Effector CD8-positive, alpha-beta T cell (primary cell): ENCODE data around the gene GRIN2D.
"Not testable (repeated sequence)": the region's sequence is repeated elsewhere in the genome, so short reads cannot be mapped to it uniquely, and the experiment has no call there.

Experiments
- DNase-seq: peaks from one replicate; lab custom pipeline; 2025; lab: John Stamatoyannopoulos, UW

Gene GRIN2D

DNA sequence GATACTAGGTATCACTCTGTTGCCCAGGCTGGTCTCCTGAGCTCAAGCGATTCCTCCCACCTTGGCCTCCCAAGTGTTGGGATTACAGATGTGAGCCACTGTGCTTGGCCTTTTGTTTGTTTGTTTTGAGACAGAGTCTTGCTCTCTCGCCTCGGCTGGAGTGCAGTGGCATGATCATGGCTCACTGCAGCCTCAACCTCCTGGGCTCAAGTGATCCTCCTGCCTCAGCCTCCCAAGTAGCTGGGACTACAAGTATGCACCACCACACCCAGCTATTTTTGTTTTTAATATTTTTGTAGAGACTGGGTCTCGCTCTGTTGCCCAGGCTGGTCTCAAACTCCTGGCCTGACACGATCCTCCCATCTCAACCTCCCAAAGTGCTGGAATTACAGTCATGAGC lies 21.7 kb upstream of the GRIN2D start:
- not testable (repeated sequence) for DNase-seq

DNA sequence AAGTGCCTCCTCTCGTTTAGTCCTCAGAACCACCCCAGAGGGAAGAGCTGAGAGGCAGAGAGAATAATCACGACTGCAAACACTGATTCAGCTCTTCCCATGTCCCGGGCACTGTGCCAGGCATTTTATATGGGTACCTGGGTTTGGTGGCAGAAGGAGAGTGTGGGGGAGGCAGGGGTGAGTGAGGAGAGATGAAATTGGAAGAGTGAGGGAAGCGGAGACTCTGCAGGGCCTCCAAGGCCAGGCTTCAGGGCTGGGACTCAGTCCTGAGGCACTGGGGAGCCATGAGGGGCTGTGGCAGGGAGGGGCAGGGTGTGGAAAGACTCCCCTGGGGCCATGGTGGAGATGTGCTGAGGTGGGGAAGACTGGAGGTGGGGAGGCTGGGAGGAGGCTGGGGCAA lies 20.6 kb upstream of the GRIN2D start:
- DNase-seq: no peak

DNA sequence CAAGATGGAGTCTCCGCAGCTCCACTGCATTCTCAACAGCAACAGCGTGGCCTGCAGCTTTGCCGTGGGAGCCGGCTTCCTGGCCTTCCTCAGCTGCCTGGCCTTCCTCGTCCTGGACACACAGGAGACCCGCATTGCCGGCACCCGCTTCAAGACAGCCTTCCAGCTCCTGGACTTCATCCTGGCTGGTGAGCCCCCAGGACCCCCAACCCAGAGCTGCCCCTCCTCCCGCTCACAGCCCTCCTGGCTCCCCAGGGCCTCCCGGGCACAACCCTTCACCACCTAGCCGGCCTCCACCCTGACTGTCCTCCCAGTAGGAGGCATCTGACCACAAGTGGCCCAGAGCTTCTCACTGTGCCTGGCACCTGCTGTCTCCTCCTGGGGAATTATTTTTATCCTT lies 19.9 kb upstream of the GRIN2D start:
- no peak for DNase-seq

DNA sequence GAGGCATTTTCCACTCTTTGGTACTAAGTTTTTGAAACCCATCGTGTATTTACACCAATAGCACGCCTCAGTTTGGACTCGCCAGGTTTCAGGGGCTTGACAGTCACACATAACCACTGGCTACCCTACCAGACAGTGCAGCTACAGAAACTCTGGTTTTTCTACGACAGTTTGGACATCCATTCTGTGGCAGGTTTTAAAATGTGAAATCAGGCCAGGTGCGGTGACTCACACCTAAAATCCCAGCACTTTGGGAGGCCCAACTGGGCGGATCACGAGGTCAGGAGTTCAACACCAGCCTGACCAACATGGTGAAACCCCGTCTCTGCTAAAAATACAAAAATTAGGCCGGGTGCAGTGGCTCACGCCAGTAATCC lies 15.3 kb upstream of the GRIN2D start:
- DNase-seq: no peak

DNA sequence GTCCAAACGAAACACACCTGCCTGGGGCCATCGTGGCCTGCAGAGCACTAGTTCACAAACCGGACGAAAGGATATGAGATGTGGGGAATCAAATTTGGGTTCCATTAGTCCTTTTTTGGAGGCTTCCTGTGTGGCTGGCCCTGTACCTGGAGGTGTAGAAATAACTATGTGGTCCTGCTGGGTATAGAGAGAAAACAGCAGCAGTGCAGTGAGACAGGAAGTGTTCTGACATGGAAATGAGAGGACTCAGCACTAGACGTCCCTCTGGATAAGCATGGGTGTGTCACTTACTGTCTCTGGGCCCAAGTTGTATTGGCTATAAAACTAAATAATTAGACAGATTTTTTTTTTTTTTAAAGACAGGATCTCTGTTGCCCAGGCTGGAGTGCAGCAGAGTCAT lies 14.4 kb upstream of the GRIN2D start:
- no peak for DNase-seq

DNA sequence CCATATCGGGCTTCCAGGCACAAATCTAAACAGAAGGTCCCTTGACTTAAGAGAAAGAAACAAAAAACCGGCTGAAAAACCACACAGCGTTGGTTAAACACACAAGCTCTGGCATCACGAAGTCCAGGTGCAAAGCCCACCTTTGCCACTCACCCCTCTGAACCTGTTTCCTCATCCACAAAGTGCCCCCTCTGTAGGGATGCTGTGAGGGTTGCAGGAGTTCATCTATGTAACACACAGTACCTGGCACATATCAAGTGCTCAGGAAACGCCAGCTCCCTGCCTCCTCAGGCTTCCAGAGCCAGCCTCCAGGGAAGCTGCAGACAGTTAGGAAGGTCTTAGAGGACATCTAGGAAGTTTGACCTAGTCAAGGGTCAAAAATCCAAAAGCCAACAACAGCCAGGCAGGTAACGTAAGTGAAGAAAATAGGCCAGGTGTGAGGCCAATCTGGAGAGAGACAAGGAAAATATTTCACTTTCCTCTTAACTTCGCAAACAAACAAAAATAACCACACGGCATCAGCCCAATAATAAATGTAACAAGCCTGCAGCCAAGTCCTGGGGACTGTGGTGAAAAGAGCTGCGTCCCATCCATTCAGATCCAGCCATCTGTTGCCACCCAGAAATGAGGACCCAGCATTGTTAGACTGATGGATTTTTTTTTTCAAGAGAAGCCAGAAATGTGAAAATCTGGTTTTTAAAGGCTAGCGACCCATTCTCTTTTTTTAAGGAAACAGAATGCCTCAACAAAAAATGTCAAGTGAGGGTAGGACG lies 12.1 kb upstream of the GRIN2D start:
- DNase-seq: no peak

DNA sequence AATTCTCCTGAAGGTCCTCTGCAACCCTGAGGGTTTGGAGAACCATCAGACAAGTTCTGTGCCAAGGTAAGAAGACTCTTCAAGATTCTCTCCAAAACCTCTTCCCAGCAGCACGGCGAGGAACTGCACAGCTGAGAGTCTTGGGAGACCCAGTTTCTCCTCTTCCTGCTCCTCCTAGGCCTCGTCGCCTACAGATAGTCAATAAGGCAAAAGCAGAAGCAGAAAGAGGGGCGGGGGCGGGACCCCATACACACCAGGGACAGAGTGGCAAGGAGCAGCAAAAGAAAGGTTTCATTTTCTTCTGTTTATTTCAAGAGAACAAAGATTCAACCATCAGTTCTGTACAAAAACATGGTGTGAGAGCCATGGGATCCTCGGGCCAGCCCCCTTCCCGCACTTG lies 11.2 kb upstream of the GRIN2D start:
- no peak for DNase-seq

DNA sequence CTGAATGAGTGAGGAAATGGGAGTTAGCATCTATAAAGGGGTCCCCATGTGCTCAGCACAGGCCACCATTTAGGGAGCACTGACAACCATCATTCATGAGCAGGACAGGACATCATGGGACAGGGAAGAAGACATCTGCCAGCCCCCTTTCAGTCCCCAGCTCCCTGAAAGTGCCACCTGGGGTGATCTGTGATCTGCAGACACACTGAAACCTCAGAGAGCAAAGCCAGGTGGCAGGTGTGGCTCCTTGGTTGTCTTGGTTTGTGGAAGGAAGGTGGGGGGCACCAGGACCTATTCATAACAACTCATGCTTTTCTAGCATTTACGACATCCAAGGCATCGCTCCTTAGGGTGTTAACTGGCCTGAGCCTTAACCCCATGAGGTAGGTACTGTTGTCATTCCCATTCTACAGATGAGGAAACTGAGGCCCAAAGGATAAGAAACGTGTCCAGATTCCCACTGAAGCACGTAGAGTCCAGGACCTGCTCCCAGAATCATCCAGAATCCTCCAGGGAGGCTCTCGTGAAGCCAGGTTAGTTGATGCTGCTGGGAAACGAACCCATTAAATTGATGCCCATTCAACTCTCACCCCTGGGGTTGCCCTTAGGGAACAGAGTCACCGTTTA lies 7.9 kb upstream of the GRIN2D start:
- DNase-seq: no peak

DNA sequence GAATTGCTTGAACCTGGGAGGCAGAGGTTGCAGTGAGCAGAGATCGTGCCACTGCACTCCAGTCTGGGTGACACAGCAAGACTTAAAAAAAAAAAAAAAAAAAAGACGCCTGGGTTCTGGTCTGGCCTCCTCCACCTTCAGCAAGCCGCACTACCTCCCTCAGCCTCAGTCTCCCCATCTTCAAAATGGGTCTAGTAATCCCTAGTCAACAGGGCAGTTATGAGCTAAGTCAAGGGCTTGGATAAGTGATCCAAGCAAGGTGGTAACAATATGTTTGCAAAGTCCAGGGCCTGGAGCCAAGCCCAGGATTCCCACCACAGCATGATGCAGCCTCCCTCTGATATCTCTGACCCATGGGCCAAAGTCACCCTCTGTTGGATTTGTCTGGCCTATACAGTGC lies 6.5 kb upstream of the GRIN2D start:
- no peak for DNase-seq

DNA sequence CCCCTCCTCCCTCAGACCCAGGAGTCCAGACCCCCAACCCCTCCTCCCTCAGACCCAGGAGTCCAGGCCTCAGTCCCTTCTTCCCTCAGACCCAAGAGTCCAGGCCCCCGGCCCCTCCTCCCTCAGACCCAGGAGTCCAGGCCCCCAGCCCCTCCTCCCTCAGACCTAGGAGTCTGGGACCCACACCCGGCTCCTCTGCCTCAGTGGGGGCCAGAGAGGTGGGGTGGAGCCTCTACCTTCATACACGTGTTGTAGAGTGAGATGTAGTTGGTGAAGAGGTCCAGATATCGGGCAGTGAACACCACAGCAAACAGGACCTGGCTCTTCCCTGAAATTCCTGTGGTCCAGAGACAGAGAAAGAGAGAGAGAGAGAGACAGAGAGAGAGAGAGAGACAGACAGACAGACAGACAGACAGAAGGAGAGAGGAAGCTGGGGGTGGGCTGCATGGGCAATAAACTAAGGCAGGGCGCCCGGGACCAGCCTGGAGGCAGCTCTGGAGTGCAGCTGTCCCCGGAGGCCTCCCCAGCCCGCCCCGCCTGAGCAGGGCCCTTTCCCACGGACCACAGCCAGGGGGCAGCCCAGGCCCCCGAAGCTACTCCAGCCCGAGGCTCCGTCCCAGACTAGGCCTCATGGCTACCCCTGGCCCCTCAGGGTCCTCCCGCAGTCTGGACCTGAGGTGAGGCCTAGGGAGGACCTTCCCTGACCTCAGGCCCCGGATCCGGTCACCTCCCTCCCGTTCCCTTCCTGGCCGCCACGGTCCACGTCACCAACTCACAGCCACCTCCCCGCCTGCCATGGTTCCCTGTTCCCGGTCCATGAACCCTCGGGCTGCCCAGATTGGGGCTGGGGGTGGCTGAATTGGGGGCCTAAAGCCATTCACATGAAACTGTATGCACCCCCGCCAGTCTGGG lies 3.0 kb upstream of the GRIN2D start:
- DNase-seq: peak; percentile 31

DNA sequence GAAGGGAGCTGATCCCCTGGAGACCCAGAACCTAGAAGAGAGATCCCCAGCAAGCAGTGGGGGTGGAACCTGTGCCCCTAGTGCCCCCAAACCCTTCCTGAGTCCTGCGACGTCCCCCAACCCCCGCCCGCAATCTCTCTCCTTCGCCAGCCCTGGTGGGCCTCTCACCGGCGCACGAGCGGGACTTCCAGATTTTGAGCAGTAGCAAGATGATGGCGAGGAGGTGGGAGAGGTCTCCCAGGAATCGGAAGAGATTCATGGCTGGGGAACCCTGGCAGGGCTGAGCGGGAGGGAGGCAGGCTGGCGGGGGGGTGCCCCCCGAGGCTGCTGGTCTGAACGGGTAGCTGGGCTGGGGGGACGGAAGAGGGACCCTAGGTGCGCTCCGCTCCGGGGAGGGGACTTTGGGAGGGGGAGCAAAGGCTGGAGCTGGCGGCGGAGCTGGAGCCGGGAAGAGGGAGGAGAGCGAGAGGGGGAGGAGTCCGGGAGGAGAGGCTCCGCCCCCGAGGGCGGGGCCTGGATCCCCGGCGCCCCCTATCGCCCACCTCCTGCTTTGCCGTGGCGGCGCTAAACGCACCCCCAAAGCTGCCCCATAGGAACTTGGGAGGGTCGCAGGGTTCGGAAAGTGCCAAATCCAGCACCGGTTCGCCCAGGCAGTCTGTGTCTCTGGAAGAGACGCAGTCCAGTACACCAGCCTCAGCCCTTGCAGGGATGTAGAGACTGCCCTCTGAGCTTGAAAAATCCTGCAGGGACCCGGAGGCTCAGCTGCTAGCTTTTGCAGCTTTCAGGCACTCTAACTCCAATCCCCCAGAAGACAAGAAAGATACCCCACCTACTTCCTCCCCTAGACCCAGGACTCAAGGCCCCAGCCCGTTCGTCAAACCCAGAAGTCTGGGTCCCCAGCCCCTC lies 2.1 kb upstream of the GRIN2D start, which contains the start of gene KDELR1:
KDELR1 (minus strand) TSS at position 452 of the 906 bp plus-strand sequence; CDS start at position 259, 193 bp downstream.
- DNase-seq: peak; percentile 58

DNA sequence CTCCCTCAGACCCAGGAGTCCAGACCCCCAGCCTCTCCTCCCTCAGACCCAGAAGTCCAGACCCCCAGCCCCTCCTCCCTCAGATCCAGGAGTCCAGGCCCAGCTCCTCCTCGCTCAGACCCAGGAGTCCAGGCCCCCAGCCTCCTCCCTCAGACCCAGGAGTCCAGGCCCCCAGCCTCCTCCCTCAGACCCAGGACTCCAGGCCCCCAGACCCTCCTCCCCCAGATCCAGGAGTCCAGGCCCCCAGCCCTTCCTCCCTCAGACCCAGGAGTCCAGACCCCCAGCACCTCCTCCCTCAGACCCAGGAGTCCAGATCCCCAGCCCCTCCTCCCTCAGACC lies 1.5 kb upstream of the GRIN2D start:
- not testable (repeated sequence) for DNase-seq

DNA sequence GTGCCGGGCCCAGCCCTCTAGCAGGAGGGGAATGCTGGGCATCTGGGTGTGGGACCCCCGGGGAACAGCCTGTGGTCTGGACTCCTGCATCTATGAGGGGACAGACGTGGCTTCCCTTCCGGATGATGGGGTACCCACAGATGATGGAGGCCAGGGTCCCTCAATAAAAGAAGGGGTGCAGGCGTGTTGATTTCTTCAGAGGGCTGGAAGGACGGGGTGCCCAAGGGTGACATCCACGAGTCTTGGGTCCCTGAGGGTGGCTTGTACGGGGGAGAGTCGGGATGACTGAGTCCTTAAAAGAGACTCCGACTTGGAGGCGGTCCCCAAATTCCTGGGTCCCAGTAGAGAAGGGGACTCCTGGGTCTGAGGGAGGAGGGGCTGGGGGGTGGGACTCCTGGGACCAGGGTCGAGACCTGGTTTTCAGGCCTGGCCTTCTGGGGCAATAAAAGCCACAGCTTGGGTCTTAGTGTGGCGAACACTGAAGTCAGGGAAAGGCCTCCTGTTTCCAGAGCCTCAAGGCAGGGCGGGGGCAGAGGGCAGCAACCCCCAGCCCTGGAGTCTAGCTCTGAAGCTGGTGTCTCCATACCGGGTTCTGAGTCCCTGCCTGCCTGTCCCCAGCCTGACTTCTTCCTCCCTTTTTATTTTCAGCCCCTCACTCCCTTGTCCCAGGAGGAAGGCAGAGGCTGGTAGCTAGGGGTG lies 459 bp upstream of the GRIN2D start:
- DNase-seq: no peak

DNA sequence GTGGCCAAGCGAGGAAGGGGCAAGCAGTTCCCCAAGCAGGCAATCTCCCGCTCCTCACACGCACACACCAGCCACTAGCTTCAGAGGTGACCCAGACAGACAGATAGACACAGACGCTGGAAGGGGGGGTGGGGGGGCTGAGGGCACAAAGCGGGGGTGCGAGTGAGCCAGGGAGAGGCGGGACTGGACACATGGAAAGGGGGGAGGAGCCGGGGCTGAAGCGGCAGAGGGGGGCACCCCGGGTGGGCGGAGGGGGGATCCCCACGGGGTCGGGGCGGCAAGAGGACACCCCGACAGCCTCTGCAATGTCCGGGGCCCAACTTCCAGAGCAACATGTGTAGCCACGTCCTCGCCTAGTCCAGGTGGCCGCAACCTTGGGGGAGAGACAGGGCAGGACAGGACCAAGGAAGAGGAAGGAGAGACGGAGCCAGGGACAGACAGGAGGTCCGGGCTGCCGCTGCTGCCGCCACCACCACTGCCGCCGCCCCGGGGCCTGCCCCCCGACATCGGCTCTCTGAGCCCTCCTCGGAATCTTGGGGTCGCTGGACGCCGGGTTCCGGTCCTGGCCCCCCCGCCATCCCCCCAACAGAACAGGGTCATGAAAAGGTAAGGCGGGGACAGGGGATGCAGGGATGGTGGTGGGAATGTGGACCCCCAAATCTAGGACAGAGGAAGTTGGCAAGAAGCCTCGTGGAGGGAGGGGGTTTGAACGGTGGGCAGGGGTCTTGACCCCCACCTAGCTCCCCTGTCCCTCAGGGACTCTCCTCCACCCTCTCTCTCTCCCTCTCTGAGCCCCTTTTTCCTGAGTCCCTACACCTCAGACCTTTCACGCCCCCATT lies 1.1 kb downstream of the GRIN2D start:
- no peak for DNase-seq

DNA sequence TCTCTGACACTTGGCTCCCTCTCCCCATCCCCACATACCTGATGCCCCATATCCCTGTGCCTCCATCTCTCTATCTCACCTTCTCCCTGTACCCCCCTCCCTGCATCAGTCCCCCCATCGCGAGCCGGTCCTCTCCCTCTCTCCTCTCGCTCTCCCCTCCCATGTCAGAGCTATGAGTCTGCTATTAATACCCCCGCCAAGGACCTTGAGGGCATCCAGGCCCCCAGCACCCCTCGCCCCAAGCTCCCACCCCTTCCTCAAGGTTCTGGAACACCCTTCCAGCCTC lies 1.6 kb downstream of the GRIN2D start:
- no peak for DNase-seq

DNA sequence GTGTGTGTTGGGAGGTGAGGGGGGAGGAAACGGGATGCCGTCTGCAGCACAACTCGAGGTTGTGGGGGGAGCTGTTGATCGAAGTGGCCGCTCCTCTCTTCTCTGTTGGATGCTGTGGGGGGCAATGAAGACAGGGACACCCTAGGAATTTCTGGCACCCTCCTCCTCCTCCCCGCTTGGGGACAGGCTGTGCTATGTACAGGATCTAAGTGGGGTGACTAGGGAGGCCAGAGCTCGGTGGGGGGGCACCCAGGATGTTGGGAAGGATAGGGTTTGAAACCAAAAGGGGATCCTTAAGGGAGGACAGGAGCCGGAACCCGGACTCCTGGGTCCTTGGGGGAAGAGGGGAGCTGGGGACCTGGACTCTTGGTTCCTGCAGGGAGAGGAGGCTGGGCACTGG lies 2.0 kb downstream of the GRIN2D start:
- no peak for DNase-seq

DNA sequence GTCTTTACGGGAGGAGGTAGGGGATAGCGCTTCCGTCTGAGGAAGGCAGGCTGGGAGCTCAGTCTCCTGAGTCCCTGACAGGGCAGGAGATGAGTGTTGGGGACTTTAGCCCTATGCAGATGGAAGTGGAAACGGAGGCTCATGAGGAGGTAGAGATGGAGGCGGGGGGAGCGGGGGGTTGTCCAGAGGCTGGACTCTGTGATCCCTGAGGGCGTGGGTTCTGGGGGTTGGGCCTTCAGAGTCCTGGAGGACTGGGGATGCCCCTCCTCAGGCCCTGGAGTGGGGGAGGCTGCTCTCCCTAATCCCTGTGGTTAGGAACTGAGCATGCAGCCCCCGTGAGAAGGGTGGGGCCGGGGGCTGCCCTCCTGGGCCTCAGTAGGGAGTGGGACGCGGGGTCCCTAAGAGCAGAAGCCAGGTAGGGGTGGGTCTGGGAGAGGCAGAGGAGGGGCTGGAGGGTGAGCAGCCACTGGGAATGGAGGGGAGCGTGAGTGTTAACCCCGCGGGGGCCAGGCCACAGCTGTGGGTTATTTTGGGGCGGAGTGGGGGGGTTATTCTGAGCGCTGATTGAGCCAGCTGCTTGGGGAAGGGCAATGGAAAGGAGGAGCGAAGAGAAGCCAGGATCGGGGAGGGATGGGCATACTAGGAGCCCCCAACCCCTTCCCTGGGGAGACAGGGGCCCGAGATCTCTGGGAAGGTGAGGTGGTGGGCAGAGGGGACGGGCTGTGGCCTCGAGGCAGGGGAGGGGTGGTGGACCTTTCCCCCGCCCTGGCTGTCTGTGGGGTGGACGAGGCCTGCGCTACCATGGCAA lies 2.8 kb downstream of the GRIN2D start:
- no peak for DNase-seq

DNA sequence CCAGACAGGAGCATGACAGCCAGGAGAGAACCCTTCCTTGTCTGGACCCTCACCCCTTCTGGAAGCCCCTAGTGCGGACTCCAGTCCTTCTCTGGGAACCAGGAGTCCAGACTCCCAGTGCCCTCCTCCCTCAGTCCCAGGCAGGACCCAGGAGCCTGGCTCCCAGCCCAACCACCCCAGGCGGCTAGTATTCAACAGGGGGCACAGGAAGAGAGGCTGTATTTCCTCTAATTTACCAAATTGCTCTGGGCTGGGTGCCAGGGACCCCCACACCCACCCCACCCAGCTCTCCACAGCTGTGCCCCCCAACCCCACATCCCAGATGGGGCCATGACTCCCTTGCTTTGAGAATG lies 3.3 kb downstream of the GRIN2D start:
- no peak for DNase-seq

DNA sequence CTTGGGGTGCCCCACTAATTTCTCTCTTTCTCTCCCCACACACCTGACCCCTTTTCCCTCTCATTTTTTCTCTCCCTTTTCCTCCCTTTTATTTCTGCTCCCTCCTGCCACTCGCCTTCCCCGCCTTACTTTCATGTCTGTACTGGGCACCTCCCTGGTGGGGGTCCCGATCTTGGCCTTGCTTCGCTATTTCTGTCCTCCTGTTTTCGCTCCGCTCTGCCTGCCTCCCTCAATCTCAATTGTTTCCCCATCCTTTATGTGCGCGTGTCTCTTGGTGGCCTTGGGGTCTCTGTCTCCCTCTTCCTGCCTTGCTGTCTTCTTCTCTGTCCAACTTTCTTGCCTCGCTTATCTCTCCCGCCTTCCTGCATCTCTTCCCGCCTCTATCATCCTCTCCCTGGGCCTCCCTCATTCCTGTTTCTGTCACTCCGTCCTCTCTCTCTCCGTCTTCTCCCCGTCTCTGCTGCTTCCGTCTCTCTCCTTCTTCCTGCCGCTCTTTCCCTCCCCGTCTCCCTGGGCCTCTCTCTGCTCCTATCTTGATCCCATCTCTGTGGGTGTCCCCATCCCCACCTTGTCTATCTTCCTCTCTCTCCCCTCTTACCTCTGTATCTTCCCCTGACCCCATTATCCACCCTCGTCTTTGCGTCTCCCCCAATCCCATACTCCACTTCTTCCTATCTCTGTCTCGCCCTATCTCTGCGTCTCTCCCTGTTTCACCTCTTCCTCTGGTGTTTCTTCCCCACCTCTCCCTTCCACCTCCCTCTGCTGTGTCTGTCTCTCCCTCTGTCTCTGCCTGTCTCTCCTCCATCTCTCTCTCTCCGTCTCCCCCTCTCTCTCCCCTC lies 4.0 kb downstream of the GRIN2D start:
- DNase-seq: no peak
